ENCODE results near the gene TNFRSF13B. TPM values are rescaled to one million over a fixed set of nuclear protein-coding genes. Genes with fewer than 3 reads are reported as not detected.
"Not testable (repeated sequence)": the region's sequence is repeated elsewhere in the genome, so short reads cannot be mapped to it uniquely, and the experiment has no call there.

Gene TNFRSF13B
- total RNA-seq, 1 donor from 2014 or later: not detected

- intact Hi-C loops (cut with micrococcal nuclease): loop anchor here (2.0 to 5.0 kb wide), 2 partner anchors 293 to 314 kb away; partner anchors contain the start of genes COPS3 and NT5M
These were observed 16.1 kb upstream of the TNFRSF13B start for GRCh38 chr17:16987830-16988601.

DNA sequence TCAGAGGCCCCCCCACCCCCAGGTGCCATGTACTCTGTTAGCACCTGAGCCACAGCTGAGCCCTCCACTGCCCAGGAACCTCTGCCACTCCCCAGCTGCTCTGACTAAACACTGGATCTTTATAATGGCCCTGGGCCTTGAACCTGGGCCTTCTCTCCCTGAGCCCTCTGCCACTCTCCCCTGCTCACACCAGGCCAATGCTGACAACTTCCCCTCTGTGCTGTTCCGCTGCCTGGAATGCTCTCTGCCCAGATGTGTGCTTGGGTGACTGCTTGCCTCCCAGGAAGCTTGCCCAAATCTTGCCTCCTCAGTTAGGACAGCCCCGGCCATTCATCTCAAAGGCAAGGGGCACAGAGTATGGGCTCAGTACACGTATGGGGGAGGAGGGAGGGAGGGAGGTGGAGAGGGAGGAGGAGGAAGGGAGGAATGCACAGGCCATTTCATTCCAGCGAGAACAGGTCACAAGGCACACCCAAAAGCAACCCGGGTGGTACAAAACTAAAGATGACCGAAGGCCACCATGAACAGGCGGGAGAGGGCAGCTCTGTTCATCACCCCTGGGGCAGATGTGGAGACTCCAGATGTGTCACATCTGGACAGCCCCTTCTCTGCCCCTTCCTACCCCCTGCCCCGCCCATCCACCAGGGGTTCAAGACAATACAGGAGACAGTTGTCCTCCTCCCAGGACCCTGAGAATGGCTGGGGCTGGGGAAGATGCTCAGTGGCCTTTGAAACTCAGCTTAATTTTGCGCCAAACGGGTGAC lies 15.3 kb upstream of the TNFRSF13B start:
- intact Hi-C loops (cut with micrococcal nuclease): loop anchor here (5.0 kb wide), 1 partner anchor 315 kb away; the partner anchor contains the start of gene NT5M

- intact Hi-C loops (cut with micrococcal nuclease): loop anchor here (5.0 kb wide), 1 partner anchor 316 kb away; the partner anchor contains the start of gene NT5M
These were observed 14.5 kb upstream of the TNFRSF13B start for GRCh38 chr17:16986391-16986790.

- intact Hi-C loops (cut with micrococcal nuclease): no loop called here
These were observed 10.0 kb upstream of the TNFRSF13B start for GRCh38 chr17:16981928-16982327.

DNA sequence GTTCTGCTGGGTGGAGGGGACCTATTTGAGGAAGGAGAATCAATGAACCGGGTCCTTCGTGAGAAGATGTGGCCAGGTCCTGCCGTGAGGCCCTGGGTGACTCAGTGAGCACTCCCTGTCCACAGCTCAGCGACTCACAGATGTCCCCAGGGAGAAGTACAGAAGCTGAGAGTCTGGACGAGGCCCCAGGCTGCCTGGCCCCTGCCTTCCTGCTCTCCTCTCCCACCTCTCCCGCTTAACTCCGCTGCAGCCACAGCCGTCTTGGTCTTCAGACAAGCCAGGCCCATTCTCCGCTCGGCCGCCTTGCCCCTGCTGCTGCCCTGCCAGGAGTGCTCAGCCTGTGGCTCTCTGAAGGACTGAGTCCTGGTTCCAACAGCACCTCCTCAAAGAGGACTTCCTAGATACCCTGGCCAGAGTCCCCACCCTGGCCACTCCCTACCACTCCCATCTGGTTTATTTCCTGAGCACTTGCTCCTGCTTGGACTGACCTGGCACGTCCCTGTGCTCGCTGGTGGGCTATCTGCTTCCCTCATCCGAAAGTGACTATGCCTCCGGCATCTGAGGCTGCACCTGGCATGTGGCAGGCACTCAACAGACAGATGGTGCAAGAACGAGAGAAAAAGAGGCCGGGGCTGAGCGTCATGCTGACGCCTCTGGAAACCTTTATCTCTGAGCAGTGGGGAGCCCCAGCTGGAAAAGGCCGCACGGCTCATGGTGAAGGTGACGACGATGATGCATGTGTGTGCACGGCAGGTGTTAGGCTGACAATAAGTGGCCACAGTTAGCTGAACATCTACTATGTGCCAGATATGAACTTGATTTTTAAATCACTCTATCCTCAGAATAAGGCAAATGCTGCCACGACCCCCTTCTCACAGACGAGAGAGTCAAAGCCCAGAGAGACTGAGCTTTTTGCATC lies 9.2 kb upstream of the TNFRSF13B start:
- intact Hi-C loops (cut with micrococcal nuclease): no loop called here

GRCh38 chr17:16980061-16980460 lies 8.1 kb upstream of the TNFRSF13B start:
- intact Hi-C loops (cut with micrococcal nuclease): no loop called here

GRCh38 chr17:16979237-16979823 lies 7.4 kb upstream of the TNFRSF13B start:
- intact Hi-C loops (cut with micrococcal nuclease): not testable (repeated sequence)

- intact Hi-C loops (cut with micrococcal nuclease): no loop called here
These were observed 6.0 kb upstream of the TNFRSF13B start for GRCh38 chr17:16977932-16978331.

GRCh38 chr17:16976725-16977550 lies 5.0 kb upstream of the TNFRSF13B start:
- intact Hi-C loops (cut with micrococcal nuclease): no loop called here

GRCh38 chr17:16975744-16976625 lies 4.1 kb upstream of the TNFRSF13B start:
- intact Hi-C loops (cut with micrococcal nuclease): no loop called here

- intact Hi-C loops (cut with micrococcal nuclease): no loop called here
These were observed 3.3 kb upstream of the TNFRSF13B start for GRCh38 chr17:16975277-16975651.

DNA sequence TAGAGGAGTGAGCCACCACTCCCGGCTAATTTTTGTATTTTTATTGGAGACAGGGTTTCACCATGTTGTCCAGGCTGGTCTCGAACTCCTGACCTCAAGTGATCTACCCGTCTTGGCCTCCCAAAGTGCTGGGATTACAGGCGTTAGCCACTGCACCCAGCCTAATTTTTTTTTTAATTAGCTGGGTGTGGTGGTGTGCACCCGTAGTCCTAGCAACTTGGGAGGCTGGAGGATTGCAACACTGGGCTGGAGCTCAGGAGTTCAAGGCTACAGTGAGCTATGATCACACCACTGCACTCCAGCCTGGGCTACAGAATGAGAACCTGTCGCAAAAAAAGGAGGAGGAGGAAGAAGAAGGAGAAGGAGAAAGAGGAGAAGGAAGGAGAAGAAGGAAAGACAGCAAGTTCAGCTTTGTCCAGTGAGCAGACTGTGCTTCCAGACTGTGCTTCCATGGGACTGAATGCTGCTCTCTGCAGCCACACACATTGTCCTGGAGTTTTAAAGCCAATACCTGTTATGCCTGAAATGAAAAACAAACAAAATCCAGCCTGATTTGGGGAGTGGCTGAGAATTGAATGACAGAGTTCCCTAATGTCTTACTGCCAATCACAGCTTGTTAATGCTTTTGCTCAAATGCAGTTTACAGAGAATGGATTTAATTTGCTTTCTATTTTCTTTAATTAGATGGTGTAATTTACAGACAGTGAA lies 2.8 kb upstream of the TNFRSF13B start:
- intact Hi-C loops (cut with micrococcal nuclease): no loop called here

DNA sequence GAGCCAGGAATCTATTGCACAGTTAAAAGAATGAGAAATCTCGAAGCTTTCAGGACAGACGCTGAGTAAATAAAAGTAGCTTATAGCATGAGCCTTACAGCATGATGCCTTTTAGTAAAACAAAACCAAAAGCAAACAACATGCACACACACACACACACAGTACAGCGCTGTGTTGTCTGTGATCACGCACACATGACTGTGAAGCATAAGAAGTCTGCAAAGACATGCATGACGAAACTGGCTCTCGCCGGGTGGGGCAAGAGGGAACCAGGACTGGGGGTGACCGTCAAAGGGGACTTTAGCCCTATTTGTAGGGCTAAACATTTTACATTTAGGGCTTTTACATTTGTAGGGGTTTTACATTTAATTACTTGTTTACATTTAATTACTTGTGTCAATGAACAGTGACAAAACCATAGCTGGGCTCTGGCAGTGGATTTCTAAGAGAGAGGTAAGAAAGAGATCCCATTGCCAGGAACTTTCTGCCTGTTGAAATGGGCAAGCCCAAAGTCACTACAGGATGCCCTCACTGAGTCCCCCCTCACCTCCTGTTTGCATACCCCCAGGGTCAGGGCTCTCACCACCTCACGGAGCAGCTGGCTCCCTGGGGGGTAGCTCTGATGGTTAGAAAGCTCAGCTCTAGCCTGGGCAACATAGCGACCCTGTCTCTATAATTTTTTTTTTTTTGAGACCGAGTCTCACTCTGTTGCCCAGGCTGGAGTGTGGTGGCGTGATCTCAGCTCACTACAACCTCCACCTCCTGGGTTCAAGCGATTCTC lies 2.0 kb upstream of the TNFRSF13B start:
- intact Hi-C loops (cut with micrococcal nuclease): no loop called here

DNA sequence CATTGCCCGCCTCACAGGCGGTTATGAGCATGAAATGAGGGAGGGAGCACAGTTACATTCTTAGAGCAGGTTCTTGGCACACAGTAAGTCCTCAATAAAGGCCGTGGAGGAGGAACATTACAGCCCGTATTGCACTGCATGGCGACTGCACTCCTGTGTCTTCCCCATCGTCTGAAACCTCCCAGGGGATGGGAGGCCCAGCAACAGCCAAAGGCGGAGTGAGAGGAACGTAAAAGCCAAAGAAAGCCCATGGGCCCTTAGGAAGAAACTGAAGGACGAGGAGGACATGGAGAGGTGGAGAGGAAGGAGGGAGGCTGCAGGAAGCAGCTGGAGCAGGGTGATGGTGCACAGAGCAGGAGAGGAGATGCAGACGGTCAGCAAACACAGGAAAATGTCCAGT lies 1.1 kb upstream of the TNFRSF13B start:
- intact Hi-C loops (cut with micrococcal nuclease): not testable (repeated sequence)

DNA sequence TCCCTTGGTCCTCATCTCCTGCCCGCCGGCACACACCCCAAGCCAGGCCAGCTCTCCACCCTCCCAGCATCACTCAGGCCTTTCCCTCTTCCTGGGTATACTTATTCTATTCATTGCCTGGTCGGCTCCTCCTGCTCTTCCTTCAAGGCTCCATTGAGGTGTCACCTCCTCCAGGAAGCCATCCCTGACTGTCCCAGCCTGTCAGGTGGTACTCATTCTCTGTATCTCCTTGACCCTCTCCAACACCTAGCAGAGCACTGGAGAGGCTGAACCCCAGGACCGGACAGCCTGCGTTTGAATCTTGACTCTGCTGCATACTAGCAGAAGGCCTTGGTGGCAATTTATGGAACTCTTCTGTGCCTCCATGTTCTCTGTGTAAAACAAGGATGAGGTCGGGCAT lies 428 bp upstream of the TNFRSF13B start:
- intact Hi-C loops (cut with micrococcal nuclease): no loop called here

GRCh38 chr17:16969931-16970906 lies 1.7 kb downstream of the TNFRSF13B start:
- intact Hi-C loops (cut with micrococcal nuclease): no loop called here
